GM19372 (cell line): Measurements from ENCODE around the gene PXDC1.

ENCODE experiments used
- ATAC-seq: cut with Tn5 transposase; IDR thresholded peaks from one replicate; pipeline ENCODE4 v1.9.1; 2021; ENCODE audit warnings: mild to moderate bottlenecking, low read depth, moderate library complexity; ENCODE audit not compliant: unreplicated experiment

PXDC1 gene

GRCh38 chr6:3749067-3749841 lies 2.3 kb downstream of the PXDC1 start:
- ATAC-seq = no peak

- no peak for ATAC-seq
These were observed 3.1 kb downstream of the PXDC1 start for GRCh38 chr6:3748208-3749066.

- ATAC-seq = no peak
These were observed 4.3 kb downstream of the PXDC1 start for GRCh38 chr6:3747100-3747737.

GRCh38 chr6:3746696-3747095 lies 4.8 kb downstream of the PXDC1 start:
- ATAC-seq = no peak

- ATAC-seq = no peak
These were observed 5.3 kb downstream of the PXDC1 start for GRCh38 chr6:3746119-3746691.

GRCh38 chr6:3745566-3746118 lies 5.9 kb downstream of the PXDC1 start:
- no peak for ATAC-seq

- ATAC-seq = no peak
These were observed 6.5 kb downstream of the PXDC1 start for GRCh38 chr6:3744901-3745470.

GRCh38 chr6:3744211-3744900 lies 7.2 kb downstream of the PXDC1 start:
- no peak for ATAC-seq

- no peak for ATAC-seq
These were observed 8.0 kb downstream of the PXDC1 start for GRCh38 chr6:3743541-3743940.

GRCh38 chr6:3742426-3743344 lies 8.8 kb downstream of the PXDC1 start:
- peak; percentile 72 for ATAC-seq

GRCh38 chr6:3742076-3742425 lies 9.5 kb downstream of the PXDC1 start:
- no peak for ATAC-seq

- ATAC-seq = no peak
These were observed 10.0 kb downstream of the PXDC1 start for GRCh38 chr6:3741477-3741871.

- ATAC-seq = no peak
These were observed 10.7 kb downstream of the PXDC1 start for GRCh38 chr6:3740551-3741476.

GRCh38 chr6:3739311-3739897 lies 12.1 kb downstream of the PXDC1 start:
- ATAC-seq = no peak

- no peak for ATAC-seq
These were observed 13.0 kb downstream of the PXDC1 start for GRCh38 chr6:3738381-3739131.

GRCh38 chr6:3737831-3738210 lies 13.7 kb downstream of the PXDC1 start:
- ATAC-seq = no peak
